ENCODE results near the gene ZNF695.

ZNF695 gene

GRCh38 chr1:246966502-246966901 is 41.4 kb downstream of the ZNF695 start:
- TF ChIP-seq CTCF (IDR thresholded peaks at IDR 0.05) = no peak
- H3K36me3 ChIP-seq (ENCODE audit: control insufficient read depth, insufficient read depth, low read length) = no peaks in the 10 kb centered on the region
- no peaks in the 10 kb centered on the region for H3K4me1 ChIP-seq
- H2AFZ ChIP-seq = no peak overlapping the region
- H3K27me3 ChIP-seq (ENCODE audit: control insufficient read depth, insufficient read depth, low read length) = no peaks in the 10 kb centered on the region
- no peak overlapping the region for H3K4me3 ChIP-seq (ENCODE audit: low read depth, low read length)
- no peak overlapping the region for H3K27ac ChIP-seq
- H3K4me2 ChIP-seq (ENCODE audit: low read length) = no peak overlapping the region
- no peaks in the 10 kb centered on the region for H3K79me2 ChIP-seq
- no peak overlapping the region for H3K9ac ChIP-seq
- H3K9me3 ChIP-seq (ENCODE audit: control insufficient read depth, low read length) = no peaks in the 10 kb centered on the region

GRCh38 chr1:246959944-246960693 is 47.7 kb downstream of the ZNF695 start:
- no peaks in the 10 kb centered on the region for H3K9me3 ChIP-seq (ENCODE audit: control insufficient read depth, low read length)
- H3K36me3 ChIP-seq (ENCODE audit: control insufficient read depth, insufficient read depth, low read length) = no peaks in the 10 kb centered on the region
- no peaks in the 10 kb centered on the region for H3K4me1 ChIP-seq
- no peak overlapping the region for H3K4me2 ChIP-seq (ENCODE audit: low read length)
- no peak overlapping the region for H3K9ac ChIP-seq
- TF ChIP-seq CTCF (IDR thresholded peaks at IDR 0.05) = no peak
- no peak overlapping the region for H3K27ac ChIP-seq
- H3K79me2 ChIP-seq = no peaks in the 10 kb centered on the region
- no peak overlapping the region for H3K4me3 ChIP-seq (ENCODE audit: low read depth, low read length)
- no peak overlapping the region for H2AFZ ChIP-seq
- no peaks in the 10 kb centered on the region for H3K27me3 ChIP-seq (ENCODE audit: control insufficient read depth, insufficient read depth, low read length)

- no peak overlapping the region for H3K4me2 ChIP-seq (ENCODE audit: low read length)
- no peak overlapping the region for H2AFZ ChIP-seq
- no peaks in the 10 kb centered on the region for H3K4me1 ChIP-seq
- no peaks in the 10 kb centered on the region for H3K36me3 ChIP-seq (ENCODE audit: control insufficient read depth, insufficient read depth, low read length)
- no peak overlapping the region for H3K4me3 ChIP-seq (ENCODE audit: low read depth, low read length)
- H3K27me3 ChIP-seq (ENCODE audit: control insufficient read depth, insufficient read depth, low read length) = no peaks in the 10 kb centered on the region
- no peaks in the 10 kb centered on the region for H3K9me3 ChIP-seq (ENCODE audit: control insufficient read depth, low read length)
- no peak for TF ChIP-seq CTCF (IDR thresholded peaks at IDR 0.05)
- H3K27ac ChIP-seq = no peak overlapping the region
- no peak overlapping the region for H3K9ac ChIP-seq
- H3K79me2 ChIP-seq = no peaks in the 10 kb centered on the region
Observed at GRCh38 chr1:246954126-246954525, 53.7 kb downstream of the ZNF695 start.

- Histone ChIP-seq H3K36me3 (ENCODE audit: control insufficient read depth, insufficient read depth, low read length) (no peaks in the 10 kb centered on the region), H3K4me2 (ENCODE audit: low read length) (no peak overlapping the region), H2AFZ (no peak overlapping the region), H3K79me2 (no peaks in the 10 kb centered on the region), H3K9me3 (ENCODE audit: control insufficient read depth, low read length) (no peaks in the 10 kb centered on the region), H3K9ac (no peak overlapping the region), H3K4me1 (no peaks in the 10 kb centered on the region), H3K27me3 (ENCODE audit: control insufficient read depth, insufficient read depth, low read length) (no peaks in the 10 kb centered on the region), H3K4me3 (ENCODE audit: low read depth, low read length) (no peak overlapping the region), H3K27ac (no peak overlapping the region)
- no peak for TF ChIP-seq CTCF (IDR thresholded peaks at IDR 0.05)
Observed at GRCh38 chr1:246951413-246951812, 56.4 kb downstream of the ZNF695 start.

GRCh38 chr1:246949956-246950355 is 57.9 kb downstream of the ZNF695 start:
- H3K27me3 ChIP-seq (ENCODE audit: control insufficient read depth, insufficient read depth, low read length) = no peaks in the 10 kb centered on the region
- no peak overlapping the region for H3K27ac ChIP-seq
- no peak overlapping the region for H2AFZ ChIP-seq
- H3K9me3 ChIP-seq (ENCODE audit: control insufficient read depth, low read length) = no peaks in the 10 kb centered on the region
- H3K4me1 ChIP-seq = no peaks in the 10 kb centered on the region
- no peak overlapping the region for H3K4me2 ChIP-seq (ENCODE audit: low read length)
- no peaks in the 10 kb centered on the region for H3K36me3 ChIP-seq (ENCODE audit: control insufficient read depth, insufficient read depth, low read length)
- no peaks in the 10 kb centered on the region for H3K79me2 ChIP-seq
- no peak overlapping the region for H3K9ac ChIP-seq
- no peak overlapping the region for H3K4me3 ChIP-seq (ENCODE audit: low read depth, low read length)
- no peak for TF ChIP-seq CTCF (IDR thresholded peaks at IDR 0.05)
